NK-92 treated with Interleukin-12 subunit alpha and Interleukin-12 subunit beta, amount 100 ng/mL, for 24 hours (cell line): ENCODE results near the gene RAB10.
"Not testable (repeated sequence)": the region's sequence is repeated elsewhere in the genome, so short reads cannot be mapped to it uniquely, and the experiment has no call there.

Experiments
- DNase-seq: peaks from one replicate; lab custom pipeline; 2025; lab: John Stamatoyannopoulos, UW

The RAB10 gene

DNA sequence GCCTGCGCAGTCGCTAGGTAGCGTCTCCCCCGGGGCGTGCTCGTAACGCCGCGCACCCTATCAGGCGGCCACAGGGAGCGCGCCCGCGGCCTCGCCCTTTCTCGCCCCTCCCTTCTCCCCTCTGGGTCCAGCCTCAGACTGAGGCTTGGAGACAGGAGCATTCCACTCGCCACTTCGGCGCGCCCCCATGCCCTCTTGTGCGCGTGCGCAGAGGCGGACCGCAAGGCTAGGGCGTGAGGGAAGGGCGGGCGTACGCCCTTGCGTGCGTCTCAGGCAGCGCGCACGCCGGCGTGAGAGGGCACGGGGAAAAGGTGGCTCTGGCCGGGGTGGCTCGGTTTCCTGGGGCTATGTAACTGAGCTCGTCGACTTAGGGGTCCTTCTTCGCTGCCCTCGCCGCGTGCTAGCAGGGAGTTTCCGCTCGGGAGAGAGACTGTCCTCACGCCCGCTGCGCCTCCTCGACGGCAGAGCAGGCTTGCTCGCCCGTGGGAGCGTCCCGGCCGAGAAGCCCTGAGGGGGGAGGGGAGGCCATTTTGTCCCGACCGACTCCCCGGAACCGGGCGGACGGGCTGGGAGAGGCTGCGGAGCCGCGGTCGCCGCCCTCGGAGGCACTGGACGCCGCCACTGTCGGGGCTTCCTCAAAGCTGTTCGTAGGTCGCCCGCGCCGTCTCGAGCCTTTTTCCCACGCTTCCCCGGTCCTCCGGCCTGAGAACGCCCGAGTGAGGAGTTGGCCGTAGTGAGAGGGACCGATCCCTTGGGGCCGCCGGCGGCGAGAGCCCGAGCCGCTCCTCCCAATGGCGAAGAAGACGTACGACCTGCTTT is at the start of gene RAB10:
RAB10 (plus strand) TSS at position 267 of the 819 bp plus-strand sequence; CDS start at position 792, 525 bp downstream.
- DNase-seq: peak; percentile 98

DNA sequence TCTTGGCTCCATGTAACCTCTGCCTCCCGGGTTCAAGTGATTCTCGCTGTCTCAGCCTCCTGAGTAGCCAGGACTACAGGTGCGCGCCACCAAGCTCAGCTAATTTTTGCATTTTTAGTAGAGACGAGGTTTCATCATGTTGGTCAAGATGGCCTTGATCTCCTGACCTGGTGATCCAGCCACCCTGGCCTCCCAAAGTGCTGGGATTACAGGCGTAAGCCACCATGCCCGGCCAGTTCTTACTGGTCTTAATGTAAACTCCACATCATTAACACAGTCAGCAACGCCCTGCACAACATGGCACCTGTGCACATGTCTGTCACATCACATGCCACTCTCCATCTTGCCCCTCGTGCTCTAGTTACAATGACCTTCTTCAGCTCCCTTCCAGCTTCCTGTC is 45.8 kb upstream of the RAB10 start:
- DNase-seq: no peak

DNA sequence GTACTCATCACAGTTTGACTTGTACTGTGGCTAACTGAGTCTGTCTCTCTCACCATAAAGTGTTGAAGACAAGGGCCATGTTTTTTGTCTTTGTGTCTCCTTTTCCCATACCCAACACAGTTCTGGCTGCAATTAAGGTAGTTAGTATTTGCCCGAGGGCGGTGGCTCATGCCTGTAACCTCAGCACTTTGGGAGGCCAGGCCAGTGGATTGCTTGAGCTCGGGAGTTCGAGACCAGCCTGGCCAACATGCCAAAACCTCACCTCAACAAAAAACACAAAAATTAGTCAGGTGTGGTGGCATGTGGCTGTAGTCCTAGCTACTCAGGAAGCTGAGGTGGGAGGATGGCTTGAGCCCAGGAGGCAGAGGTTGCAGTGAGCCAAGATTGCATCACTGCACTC is 44.7 kb upstream of the RAB10 start:
- no peak for DNase-seq

DNA sequence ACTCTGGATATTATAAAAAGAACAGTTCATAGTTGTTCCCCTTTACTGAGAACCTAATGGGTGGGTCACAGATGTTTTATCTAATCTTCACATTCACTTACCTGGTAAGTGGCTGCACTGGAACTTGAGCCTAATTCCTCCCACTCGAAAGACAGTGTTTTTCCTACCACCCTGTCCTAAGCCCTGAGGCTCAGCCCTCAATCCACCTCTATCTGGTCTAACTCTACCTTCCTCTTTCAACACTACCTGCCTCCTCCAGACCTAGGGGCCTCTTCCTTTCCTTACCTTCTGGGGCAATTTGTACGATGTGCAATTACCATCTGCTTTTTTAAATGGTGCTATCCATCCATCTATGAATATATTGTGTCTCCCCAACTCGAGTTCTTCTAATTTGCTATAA is 41.9 kb upstream of the RAB10 start:
- no peak for DNase-seq

DNA sequence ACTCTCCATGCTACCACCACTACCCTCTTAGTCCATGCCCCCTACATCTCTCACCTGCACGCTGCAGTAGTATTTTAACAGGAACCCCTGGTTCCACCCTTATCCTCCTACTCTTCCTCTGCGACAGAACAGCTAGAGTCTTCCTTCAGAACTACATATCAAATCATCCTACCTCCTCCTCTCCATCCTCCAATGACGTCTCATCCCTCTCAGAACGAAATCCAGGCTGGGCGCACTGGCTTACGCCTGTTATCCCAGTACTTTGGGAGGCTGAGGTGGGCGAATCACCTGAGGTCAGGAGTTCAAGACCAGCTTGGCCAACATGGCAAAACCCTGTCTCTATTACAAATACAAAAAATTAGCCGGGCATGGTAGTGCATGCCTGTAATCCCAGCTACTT is 41.3 kb upstream of the RAB10 start:
- no peak for DNase-seq

DNA sequence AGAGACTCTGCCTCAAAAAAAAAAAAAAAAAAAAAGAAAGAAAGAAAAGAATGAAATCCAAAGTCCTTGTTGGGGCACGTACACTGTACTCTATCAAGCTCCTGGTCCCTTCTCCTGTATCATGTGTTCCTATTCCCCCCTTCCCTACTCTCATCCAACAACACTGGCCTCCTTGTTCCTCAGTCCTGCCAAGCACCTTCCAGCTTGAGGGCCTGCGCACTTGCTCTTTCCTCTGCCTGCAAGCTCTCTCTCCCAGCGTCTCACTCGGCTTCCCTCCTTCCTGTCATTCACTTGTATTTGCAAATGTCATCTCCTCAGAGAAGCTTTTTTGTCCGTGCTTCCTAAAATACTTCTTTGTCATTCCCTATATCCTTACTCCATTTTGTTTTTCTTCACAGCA is 40.8 kb upstream of the RAB10 start:
- no peak for DNase-seq

DNA sequence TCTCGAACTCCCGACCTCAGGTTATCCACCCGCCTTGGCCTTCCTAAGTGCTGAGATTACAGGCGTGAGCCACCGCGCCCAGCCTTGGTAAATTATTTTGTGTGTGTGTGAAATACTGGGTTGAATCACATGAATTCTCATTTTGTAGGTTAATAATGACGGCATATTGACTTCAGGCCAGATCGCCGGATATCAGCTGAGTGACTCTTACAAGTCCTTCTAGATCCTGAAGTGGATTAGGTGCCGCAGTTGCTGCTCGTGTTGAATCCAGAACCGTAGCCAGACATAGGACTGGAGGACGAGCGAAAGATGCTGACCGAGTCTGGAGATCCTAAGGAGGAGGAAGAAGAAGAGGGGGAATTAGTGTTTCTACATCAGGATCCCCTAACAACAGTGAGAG is 39.4 kb upstream of the RAB10 start:
- DNase-seq: no peak

DNA sequence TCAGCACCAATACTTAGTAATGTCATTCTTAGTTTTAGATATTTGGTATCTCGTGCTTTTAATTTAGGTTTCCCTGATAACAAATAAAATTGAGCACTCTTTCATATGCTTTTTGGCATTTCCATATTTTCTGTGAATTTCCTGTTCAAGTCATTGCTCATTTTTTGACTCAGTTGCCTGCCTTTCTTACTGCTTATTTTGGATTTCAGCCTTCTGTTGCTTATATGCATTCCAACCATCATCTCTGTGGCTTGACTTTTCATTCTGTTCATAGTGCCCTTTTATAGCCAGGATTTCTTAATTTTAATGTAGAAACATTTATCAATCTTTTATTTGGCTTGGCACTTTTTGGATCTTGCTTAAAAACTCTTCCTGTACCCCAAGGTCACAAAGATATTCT is 37.0 kb upstream of the RAB10 start:
- no peak for DNase-seq

DNA sequence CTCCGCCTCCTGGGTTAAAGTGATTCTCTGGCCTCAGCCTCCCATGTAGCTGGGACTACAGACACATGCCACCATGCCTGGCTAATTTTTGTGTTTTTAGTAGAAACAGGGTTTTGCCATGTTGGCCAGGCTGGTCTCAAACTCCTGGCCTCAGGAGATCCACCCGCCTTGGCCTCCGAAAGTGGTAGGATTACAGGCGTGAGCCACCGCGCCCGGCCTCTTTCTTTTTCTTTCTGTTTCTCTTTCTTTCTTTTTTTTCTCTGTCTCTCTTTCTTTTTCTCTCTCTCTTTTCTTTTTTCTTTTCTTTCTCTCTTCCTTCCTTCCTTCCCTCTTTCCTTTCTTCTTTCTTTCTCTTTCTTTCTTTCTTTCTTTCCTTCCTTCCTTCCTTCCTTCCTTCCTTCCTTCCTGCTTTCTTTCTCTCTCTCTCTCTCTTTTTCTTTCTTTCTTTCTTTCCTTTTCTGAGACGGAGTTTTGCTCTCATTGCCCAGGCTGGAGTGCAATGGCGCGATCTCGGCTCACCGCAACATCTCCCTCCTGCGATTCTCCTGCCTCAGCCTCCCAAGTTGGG is 35.0 kb upstream of the RAB10 start:
- not testable (repeated sequence) for DNase-seq

DNA sequence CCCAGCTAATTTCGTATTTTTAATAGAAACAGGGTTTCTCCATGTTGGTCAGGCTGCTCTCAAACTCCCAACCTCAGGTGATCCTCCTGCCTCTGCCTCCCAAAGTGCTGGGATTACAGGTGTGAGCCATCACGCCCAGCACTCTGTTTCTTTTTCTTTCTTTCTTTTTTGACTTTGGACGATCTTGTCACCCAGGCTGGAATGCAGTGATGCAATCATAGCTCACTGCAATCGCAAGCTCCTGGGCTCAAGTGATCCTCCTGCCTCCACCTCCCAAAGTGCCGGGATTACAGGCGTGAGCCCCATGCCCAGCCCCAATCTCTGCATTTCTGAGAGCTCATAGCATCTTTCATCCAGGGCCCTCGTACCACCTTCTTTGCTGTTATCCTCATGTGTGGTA is 34.5 kb upstream of the RAB10 start:
- not testable (repeated sequence) for DNase-seq

DNA sequence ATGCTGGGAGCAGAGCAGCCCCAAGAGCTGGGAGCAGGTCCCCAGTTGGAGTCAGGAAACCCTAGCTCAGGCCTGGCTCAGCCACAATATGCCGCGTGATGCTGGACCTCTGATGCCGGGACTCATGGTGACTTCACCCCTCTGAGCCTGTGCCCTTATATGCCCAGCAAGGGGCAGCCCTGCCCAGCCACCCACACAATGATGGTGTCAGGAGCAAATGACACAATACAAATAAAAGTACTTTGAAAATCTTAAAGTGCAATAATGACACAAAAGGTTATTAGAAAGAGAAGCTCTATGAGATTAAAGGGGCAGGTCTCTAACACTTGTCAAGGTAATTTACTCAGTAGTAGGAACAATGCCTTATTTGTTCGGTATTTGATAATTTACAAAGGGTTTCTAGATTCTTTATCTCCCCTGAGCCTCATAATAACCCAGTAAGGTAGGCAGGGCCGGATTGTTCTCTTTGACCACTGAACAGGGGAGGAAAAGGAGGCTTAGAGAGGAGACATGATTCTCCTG is 33.3 kb upstream of the RAB10 start:
- DNase-seq: no peak

DNA sequence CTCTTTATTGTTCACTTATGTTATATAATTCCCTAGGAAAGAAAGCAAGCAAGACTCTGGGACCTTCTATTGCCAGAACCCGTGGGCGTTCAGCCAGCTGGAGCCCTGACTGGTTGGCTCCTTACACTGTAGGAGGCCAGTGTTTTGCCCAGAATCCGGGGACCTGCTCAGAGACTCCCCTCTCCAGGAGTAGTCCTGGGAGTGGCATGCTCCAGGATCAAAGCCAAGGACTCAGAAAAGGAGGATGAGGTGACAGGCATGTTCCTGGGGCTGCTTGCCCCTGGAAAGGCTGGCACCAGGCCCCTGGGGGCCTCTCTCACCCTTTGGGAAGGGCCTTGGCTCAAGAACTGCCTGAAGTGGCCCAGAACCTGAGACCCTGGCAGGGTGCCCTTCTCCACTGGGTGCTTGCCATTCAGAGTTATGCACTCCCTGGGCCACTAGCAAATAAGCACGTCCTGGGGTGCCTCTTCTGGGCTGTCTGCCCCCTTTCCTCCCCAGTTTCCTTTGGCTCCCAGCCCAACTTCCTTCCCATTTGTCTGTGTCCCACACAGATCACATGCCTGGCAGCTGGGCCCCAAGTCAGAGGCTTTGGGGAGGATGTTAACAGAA is 32.0 kb upstream of the RAB10 start:
- no peak for DNase-seq

DNA sequence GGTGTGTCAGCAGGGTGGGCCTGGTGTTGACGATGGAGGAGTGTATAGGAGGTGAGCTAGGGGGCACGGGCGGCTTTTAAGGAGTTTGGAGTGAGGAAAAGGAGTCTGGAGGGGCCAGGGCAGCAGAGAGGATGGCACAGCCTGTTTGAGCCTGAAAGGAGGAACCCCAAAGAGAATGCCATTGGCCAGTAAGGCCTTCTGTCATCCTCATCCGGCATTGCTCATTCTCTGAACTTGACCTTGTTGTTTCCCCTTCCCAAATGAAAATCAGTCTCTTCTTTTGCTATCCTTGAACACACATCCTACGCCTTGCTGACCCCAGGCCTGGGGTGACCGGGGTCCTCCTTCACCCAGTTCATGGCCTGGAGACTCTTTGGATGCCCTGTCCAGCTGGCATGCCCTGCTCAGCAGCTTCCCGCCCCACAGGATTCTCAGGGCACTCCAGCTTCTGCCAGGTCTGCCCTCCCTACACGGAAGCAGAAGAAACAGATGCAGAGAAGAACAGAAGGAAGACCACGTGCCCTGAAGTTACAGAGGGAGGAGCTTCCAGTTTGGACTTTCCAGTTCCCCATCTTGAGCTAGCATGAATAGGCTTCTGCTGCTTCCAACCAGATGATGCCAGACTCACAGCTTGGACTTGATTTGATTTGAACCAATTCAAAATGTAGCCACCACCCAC is 31.1 kb upstream of the RAB10 start:
- no peak for DNase-seq

DNA sequence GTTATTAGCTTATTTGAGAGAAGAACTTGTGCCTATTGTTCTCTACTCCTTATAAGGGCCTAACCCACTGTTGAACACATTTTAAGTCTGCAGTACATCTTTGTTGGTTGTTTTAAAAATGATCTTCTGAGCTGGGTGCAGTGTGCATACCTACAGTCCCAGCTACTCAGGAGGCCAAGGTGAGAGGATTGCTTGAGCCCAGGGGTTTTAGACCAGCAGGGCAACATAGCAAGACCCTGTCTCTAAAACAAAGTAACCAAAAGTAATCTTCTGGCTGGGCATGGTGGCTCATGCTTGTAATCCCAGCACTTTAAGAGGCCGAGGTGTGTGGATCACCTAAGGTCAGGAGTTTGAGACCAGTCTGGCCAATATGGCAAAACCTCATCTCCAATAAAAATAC is 25.8 kb upstream of the RAB10 start:
- DNase-seq: no peak

DNA sequence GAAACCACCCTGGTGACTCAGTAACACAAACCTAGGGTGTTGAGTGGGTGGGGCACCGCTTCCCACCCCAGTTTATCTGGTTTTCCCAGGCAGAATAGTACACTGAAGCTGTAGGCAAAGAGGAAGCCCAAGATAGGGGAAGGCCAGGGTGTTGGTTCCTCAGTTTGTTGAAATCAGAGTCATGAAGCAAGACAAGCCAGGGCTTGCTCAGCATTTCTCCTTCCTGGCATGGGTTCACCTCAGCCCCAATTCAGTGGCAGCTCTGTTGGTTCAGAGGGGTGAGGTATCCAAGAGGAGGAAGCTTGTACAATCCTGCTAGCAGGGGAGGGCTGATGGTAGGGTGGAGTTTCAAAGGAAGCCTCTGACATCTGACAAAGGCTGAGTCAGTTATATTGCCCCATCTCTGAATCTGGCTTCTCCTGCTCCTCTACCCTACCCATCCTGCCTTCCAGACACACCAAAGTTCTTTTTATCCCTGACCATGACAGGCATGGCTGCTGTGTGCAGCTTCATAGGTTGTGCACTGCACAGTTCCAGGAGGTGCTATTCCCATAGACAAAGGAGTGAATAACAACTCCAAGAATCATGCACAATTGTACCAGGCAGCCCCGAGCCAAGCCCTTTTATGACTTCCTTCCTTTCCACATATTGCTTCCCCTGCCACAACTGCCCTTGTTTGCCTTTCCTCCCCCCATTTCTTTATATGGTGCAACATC is 24.9 kb upstream of the RAB10 start:
- no peak for DNase-seq

DNA sequence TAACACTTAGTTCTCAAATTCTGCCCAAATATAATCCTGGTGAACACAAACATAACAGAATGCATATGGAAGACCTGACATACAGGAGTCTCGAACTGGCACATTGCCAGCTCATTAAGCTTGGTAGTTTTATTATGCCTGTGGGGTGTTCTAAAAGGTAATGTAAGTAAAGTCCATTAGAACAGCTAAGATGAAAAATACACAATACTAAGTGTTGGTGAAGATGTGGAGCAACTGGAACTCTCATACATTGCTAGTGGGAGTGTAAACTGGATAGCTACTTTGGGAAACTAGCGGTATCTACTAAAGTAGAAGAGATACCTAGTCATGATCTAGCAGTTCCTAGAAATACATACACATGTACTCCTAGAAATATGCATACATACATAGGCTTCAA is 24.3 kb upstream of the RAB10 start:
- no peak for DNase-seq

DNA sequence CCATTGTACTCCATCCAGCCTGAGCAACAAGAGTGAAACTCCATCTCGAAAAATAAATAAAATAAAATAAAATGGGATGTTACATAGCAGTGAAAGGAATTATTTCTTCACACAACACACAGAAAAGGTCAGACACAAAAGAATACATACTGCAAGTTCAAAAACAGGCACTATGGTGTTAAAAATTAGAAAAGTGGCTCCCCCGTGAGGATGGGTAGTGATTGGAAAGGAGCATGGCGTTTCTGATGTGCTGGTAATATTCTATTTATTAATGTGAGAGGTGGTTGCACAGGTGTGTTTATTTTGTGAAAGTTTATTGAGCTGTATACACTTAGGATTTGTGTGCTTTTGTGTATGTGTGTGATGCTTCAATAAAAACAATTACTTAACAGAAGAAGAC is 22.9 kb upstream of the RAB10 start:
- no peak for DNase-seq

DNA sequence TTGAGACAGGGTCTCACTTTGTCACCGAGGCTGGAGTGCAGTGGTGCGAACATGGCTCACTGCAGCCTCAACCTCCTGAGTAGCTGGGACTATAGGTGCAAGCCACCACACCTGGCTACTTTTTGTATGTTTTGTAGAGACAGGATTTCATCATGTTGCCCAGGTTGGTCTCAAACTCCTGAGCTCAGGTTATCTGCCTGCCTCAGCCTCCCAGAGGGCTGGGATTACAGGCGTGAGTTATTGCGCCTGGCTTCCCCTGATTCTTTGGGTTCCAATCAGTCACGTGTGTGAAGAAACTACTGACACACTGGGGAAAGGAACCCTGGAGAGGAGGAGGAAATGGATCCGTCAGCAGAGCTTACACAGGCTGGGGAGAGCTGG is 22.3 kb upstream of the RAB10 start:
- no peak for DNase-seq

DNA sequence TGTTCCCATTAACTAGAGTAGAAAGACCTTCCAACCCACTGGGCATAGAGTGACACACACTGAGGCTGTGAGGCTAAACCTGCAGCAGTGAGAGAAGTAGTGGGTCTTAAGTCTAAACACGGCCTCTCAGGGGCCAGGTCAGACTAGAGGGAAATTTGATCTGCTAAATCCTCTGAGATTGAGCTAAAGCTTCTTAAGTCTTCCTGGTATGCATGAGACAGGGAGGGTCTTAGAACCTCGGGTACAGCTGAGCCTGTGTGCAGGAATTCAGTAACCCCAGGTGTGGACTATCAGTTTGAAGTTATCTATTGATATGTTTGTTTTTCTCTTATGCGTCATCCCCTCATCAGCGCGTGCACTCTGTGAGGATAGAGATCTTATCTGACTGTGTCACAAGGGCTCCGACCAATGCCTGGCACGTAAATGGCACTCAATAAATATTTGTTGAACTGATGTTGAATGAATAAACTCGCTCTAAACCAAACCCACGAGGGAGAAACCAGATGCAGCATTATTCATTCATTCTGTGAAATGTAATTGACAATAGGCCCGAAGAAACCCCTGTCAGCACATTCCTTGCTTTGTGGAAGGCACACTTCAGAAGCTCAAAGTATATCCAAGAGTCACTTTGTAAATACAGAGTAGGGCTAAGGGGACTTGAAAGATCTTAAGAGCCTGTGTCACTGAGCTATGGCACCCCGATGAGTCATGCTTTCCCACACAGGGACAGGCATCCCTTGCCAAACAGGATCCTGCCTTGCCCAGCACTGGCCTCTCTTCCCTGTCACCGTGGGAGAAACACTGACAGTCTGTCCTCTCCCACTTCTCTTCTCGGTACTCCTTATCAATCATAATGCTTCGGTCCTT is 21.7 kb upstream of the RAB10 start:
- no peak for DNase-seq

DNA sequence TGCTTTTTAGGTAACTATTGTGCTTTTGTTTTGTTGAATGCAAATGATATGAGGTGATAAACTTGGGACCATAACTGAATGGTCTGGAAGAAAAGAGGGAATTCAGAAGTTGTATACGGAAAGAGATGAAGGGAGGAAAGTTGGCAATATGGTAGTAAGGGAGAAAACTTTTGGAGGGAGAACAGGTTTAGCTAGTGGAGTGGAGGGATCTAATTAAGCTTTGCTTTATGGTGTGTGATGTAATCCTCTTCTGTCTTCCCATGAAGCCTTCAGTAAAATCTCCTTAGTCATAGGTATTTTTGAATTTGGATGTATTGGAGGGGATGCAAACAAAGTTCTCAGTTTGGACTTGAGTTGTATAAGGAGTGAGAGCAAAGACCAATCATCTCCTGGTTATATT is 20.2 kb upstream of the RAB10 start:
- DNase-seq: no peak
